ENCODE data around the gene FAM107A. TPM values are rescaled to one million over a fixed set of nuclear protein-coding genes. Genes with fewer than 3 reads are reported as not detected.

FAM107A gene
- total and polyA plus RNA-seq, 9 of the 15 experiments (the other 6 are each of a cell fraction or from before 2014, with no cell fraction given): 0.07 TPM; not detected in 8

- DNase-seq (ENCODE audit: extremely low read depth in 1 of 4, low spot score in 3 of 4) (no peak), ATAC-seq (no peak), FAIRE-seq (no peak)
- ChIA-PET POLR2A (interaction anchor here (0.8 to 1.2 kb wide), 2 partner anchors 28 to 32 kb away, joined by 3 to 4 read pairs; partner anchors contain the start of gene ACOX2), CTCF (ENCODE audit: low intra/inter-chr PET ratio) (interaction anchor here (0.7 to 1.4 kb wide), 2 partner anchors 60 to 61 kb away, joined by 3 to 4 read pairs; no protein-coding TSS in a partner anchor)
- no peak overlapping the region for H3K4me3 ChIP-seq
- 13% methylated on average over 9 of the region's 12 CpGs for WGBS (ENCODE audit: insufficient coverage, low coverage, missing lambda C conversion rate)
- peaks cover 3% of the 10 kb centered on the region; the same call in 1 of the 2 replicates for H4K20me1 ChIP-seq (replicated peaks; ENCODE audit: control insufficient read depth, insufficient read depth, low read length)
- no peak overlapping the region for H3K9ac ChIP-seq (ENCODE audit: insufficient read depth in 1 of 2, low read depth in 2 of 2, low read length in 2 of 2)
- H3K4me1 ChIP-seq (replicated peaks in 1 of 2; ENCODE audit: control insufficient read depth in 2 of 2, insufficient read depth in 2 of 2, low read length in 2 of 2): no peaks in the 10 kb centered on the region
- no peak overlapping the region for H3K27ac ChIP-seq (ENCODE audit: extremely low read depth, low read depth, low read length)
- in situ Hi-C loops (cut with MboI): no loop called here
- no peaks in the 10 kb centered on the region for H3K36me3 ChIP-seq (ENCODE audit: control insufficient read depth, insufficient read depth, low read length)
- H3K79me2 ChIP-seq (ENCODE audit: control insufficient read depth, insufficient read depth, low read length): no peaks in the 10 kb centered on the region
- BruUV-seq (replicated peaks): no TSS peak
- no peaks in the 10 kb centered on the region for H3K9me1 ChIP-seq (ENCODE audit: control insufficient read depth, insufficient read depth, low read length)
- no peak overlapping the region for H2AFZ ChIP-seq (ENCODE audit: low read depth, low read length)
- TF ChIP-seq SMAD1 (IDR thresholded peaks at IDR 0.05; ENCODE audit: low read depth, low read length, partially characterized antibody): no peak
- TF ChIP-seq TFE3 (CRISPR knock-in tag; IDR thresholded peaks at IDR 0.05): no peak
- no peak for TF ChIP-seq BCL6 (CRISPR knock-in tag; IDR thresholded peaks at IDR 0.05)
- TF ChIP-seq HSF4 (CRISPR knock-in tag; IDR thresholded peaks at IDR 0.05; ENCODE audit: borderline replicate concordance): no peak
- no peak for TF ChIP-seq GTF2A2 (tag; IDR thresholded peaks at IDR 0.05)
- no peak for TF ChIP-seq MYNN (IDR thresholded peaks at IDR 0.05)
- TF ChIP-seq MYNN (CRISPR knock-in tag; IDR thresholded peaks at IDR 0.05): no peak
- no peak for TF ChIP-seq ZKSCAN8 (CRISPR knock-in tag; IDR thresholded peaks at IDR 0.05)
- H3K4me2 ChIP-seq (ENCODE audit: insufficient read depth, low read length): no peak overlapping the region
- H3K27me3 ChIP-seq (ENCODE audit: control insufficient read depth in 2 of 2, insufficient read depth in 2 of 2, low read length in 2 of 2): peaks cover 0 to 50% of the 10 kb centered on the region in 2 experiments; a peak in 2 of 5 replicates
- H3K9me3 ChIP-seq (replicated peaks; ENCODE audit: control insufficient read depth, insufficient read depth, low read depth, low read length): no peaks in the 10 kb centered on the region
- intact Hi-C loops (cut with micrococcal nuclease): no loop called here
Observed at GRCh38 chr3:58569287-58570001, 7.7 kb downstream of the FAM107A start.
